Transverse colon (tissue), 4 donors: ENCODE data around the gene PAX8.

ENCODE experiments used
- CTCF ChIP-seq, 5 experiments: fragments of 200-600 bp in 3 of 5; fragments of 450-650 bp in 2 of 5; sonication (generic) in 3 of 5; IDR thresholded peaks; 1 replicate in 2 of 5; 2 replicates in 3 of 5; pipeline ENCODE4 v1.5.1; 2016 to 2017; ENCODE audit warnings: antibody characterized with exemption in 5 of 5, inconsistent platforms in 3 of 5, mild to moderate bottlenecking in 2 of 5, moderate library complexity in 1 of 5
- POLR2A ChIP-seq: fragments of 450-650 bp; IDR thresholded peaks from one replicate; pipeline ENCODE4 v1.6.1; 2016; ENCODE audit warnings: antibody characterized with exemption, mild to moderate bottlenecking, moderate library complexity
- POLR2AphosphoS5 ChIP-seq, 3 donors: sonication (generic); formaldehyde crosslinking; IDR thresholded peaks; one replicate each; pipeline ENCODE4 v1.6.1; 2016; ENCODE audit warnings: antibody characterized with exemption in 3 of 3

GRCh38 chr2:113198048-113198789 is 80.5 kb downstream of the PAX8 start:
- TF ChIP-seq POLR2AphosphoS5 (IDR thresholded peaks at IDR 0.05) = no peak
- TF ChIP-seq CTCF (IDR thresholded peaks at IDR 0.05) = no peak
- TF ChIP-seq POLR2A = no peak
